SH-SY5Y (cell line): Measurements from ENCODE around the gene CDR2.

Experiments used
- GATA2 ChIP-seq: IDR thresholded peaks from 2 replicates; pipeline ENCODE4 v1.6.1; 2011; ENCODE audit warnings: mild to moderate bottlenecking, low read depth, low read length
- GATA3 ChIP-seq: IDR thresholded peaks from 2 replicates; pipeline ENCODE4 v1.6.1; 2011; ENCODE audit warnings: low read depth, mild to moderate bottlenecking, low read length, moderate library complexity

The CDR2 gene

GRCh38 chr16:22386976-22387375 lies 12.6 kb upstream of the CDR2 start:
- TF ChIP-seq GATA2 (no peak), GATA3 (no peak)

GRCh38 chr16:22385196-22385595 lies 10.8 kb upstream of the CDR2 start:
- no peak for TF ChIP-seq GATA2
- TF ChIP-seq GATA3, result no peak

- TF ChIP-seq GATA3, result no peak
- no peak for TF ChIP-seq GATA2
Measured at GRCh38 chr16:22383827-22384226, 9.4 kb upstream of the CDR2 start.

- TF ChIP-seq GATA2, result no peak
- no peak for TF ChIP-seq GATA3
Measured at GRCh38 chr16:22381392-22381791, 7.0 kb upstream of the CDR2 start.

- TF ChIP-seq GATA2 (no peak), GATA3 (no peak)
Measured at GRCh38 chr16:22380529-22380928, 6.1 kb upstream of the CDR2 start.

- TF ChIP-seq GATA2, result no peak
- no peak for TF ChIP-seq GATA3
Measured at GRCh38 chr16:22379656-22380055, 5.2 kb upstream of the CDR2 start.

- TF ChIP-seq GATA2 (no peak), GATA3 (no peak)
Measured at GRCh38 chr16:22375963-22376640, 1.7 kb upstream of the CDR2 start.

- TF ChIP-seq GATA3, result no peak
- no peak for TF ChIP-seq GATA2
Measured at GRCh38 chr16:22375117-22375962, 921 bp upstream of the CDR2 start.

- TF ChIP-seq GATA2 (no peak), GATA3 (no peak)
Measured at GRCh38 chr16:22373662-22374310, 633 bp downstream of the CDR2 start.

GRCh38 chr16:22372882-22373661 lies 1.3 kb downstream of the CDR2 start:
- TF ChIP-seq GATA3 (no peak), GATA2 (no peak)

- TF ChIP-seq GATA2, result no peak
- no peak for TF ChIP-seq GATA3
Measured at GRCh38 chr16:22370038-22370820, 4.2 kb downstream of the CDR2 start.

- TF ChIP-seq GATA2 (no peak), GATA3 (no peak)
Measured at GRCh38 chr16:22369221-22369811, 5.1 kb downstream of the CDR2 start.

- TF ChIP-seq GATA2 (no peak), GATA3 (no peak)
Measured at GRCh38 chr16:22366889-22367288, 7.5 kb downstream of the CDR2 start.

- TF ChIP-seq GATA3, result no peak
- no peak for TF ChIP-seq GATA2
Measured at GRCh38 chr16:22366371-22366770, 8.0 kb downstream of the CDR2 start.
